G401.6 (cell line): Measurements from ENCODE around the gene PIK3R1.
"Not testable (repeated sequence)": the region's sequence is repeated elsewhere in the genome, so short reads cannot be mapped to it uniquely, and the experiment has no call there.

Experiments used
- FAIRE-seq: peaks from 2 replicates; lab custom pipeline; 2012; peaks lifted over from hg19 to GRCh38; lab: Jason Lieb, UNC

PIK3R1 gene

DNA sequence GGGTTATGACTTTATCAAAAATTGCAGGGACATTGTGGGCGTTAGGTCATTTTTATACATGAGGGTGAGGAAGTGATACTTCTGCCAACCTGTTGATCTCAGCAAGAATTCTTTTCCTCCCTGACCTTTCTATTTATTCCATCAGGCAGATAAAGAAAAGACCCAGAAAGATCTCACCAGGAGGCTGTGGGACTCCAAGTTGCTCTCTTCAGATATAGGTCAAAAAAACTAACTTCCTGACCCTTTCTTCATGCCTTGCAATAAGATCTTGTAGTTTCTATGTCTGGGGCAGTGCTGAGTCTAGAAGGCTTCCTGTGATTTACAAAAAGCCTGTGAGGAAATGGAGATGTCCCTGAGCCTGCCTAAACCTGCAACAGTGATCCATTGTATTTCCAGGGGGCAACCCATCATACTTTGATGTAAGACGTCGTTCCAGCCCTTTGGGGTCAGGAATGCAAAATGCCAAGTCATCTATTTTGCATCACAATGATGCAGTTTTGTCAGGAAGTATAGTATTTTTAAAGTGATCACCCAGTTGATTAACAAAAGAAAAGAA, 22.0 kb upstream of the PIK3R1 start:
- no peak for FAIRE-seq

DNA sequence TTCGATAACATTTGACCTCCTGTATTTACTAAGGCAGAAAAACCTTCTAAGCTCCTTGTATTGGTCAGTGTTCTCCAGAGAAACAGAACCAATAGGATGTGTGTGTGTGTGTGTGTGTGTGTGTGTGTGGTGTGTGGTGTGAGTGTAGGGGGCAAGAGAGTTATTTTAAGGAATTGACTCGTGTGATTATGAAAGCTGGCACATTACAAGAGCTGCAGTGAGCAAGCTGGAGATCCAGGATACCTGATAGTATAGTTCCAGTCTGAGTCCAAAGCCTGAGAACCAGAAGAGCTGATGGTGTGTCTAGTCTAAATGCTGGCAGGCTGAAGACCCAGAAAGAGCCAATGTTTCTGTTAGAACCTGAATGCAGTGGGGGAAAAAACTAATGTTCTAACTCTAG, 21.2 kb upstream of the PIK3R1 start:
- no peak for FAIRE-seq

DNA sequence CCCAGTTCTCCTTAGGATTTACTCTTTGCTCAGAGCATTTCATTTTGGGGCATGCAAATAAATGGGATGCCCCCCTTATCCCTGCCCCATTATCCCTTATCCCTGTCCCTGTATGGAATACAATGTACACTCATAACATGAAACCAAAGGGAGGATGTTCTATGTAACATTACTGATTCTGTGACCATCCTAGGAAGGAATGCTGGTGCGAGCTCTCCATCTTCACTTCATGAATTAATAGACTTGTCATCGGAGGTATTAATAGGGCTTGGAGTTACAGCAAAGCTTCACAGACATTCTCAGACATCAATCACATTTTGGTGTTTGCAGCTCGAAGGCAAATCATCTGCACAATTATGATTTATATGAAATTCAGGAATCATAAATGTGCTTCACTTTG, 20.4 kb upstream of the PIK3R1 start:
- no peak for FAIRE-seq

DNA sequence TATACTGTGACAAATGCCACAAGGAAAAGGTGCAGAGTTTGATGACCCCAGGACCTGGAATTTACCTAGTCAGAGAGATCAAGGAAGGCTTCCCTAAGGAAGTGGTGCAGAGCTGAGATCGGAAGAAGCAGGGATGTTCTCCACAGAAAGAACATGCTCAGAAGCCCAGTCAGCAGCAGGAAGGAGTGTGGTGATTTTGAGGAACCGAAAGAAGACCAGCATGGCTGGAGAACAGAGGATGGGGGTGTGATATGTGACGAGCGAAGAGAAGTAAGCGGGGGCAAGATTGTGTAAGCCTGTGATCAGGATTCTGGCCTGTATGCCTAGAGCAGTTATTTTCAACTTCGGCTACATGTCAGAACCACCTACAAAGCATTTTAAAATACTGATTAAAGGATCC, 18.7 kb upstream of the PIK3R1 start:
- no peak for FAIRE-seq

DNA sequence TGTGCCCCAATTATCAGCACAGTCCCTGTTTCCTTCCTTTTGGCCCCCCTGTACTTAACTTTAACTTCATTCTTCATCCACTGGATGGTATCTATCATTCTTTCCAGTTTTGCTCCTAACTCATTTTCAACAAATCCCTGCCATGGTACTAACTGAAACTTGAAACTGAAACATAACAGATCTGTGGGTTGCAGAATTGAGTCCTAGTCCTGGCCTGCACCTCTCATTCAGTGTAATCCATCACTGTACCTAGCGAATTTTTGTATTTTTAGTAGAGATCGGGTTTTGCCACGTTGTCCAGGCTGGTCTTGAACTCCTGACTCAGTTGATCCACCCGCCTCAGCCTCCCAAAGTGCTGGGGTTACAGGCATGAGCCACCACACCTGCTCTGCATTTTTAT, 15.3 kb upstream of the PIK3R1 start:
- no peak for FAIRE-seq

DNA sequence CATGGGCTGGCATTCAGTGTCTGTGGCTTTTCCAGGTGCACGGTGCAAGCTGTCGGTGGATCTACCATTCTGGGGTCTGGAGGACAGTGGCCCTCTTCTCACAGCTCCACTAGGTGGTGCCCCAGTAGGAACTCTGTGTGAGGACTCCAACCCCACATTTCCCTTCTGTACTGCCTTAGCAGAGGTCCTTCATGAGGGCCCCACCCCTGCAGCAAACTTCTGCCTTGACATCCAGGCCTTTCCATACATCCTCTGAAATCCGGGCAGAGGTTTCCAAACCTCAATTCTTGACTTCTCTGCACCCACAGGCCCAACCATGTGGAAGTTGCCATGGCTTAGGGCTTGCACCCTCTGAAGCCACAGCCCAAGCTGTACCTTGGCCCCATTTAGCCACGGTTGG, 4.9 kb upstream of the PIK3R1 start:
- not testable (repeated sequence) for FAIRE-seq

DNA sequence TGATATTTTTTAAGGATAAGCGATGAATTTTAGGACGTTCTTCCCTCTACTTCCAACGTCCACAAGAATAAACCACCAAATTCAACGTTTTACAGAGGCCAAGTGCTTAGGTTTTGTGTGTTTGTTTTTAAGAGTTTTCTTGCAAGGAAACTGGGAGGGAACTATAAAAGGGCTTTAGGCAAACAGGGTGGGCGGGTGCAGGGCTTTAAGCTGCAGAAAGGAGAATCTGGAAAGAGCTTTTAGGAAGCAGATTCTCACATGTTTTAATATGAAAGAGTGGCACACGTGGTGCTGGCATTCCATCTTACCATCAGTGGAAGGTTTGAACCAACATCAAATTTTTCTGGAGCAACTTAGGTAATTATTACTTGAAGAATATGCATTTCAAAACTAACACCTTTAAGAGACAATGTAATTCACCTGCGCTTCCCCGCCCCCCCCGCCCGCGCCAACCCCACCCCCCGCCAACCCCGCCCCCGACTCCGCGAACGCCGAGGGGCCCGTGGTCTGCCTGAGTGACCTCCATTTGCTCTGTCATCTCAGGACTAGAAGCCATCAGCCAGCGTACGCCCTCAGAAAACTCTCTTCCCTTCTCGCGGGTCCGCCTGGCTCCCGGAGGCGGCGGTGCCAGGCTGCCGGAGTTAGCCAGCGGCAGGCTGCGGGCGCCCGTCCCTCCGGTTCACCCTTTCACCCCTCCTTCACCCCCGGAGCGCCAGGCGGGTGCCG, 911 bp upstream of the PIK3R1 start:
- no peak for FAIRE-seq

DNA sequence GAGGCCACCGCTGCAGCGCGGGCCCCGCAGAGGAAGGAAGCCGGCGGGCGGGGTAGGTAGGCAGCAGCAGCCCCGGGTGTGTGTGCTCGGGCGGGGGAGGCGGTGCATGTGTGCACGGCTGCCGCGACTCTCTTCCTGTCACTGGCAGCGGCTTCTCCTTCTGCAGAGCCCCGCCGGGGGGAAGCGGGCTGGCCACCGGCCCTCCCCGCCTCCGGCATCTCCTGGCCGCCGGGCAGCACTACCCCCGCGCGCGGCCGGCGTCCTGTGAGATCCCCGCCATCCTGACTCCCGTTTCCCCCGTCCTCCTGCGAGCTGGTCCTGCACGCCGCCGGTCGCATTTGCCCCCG, 315 bp downstream of the PIK3R1 start:
- no peak for FAIRE-seq

DNA sequence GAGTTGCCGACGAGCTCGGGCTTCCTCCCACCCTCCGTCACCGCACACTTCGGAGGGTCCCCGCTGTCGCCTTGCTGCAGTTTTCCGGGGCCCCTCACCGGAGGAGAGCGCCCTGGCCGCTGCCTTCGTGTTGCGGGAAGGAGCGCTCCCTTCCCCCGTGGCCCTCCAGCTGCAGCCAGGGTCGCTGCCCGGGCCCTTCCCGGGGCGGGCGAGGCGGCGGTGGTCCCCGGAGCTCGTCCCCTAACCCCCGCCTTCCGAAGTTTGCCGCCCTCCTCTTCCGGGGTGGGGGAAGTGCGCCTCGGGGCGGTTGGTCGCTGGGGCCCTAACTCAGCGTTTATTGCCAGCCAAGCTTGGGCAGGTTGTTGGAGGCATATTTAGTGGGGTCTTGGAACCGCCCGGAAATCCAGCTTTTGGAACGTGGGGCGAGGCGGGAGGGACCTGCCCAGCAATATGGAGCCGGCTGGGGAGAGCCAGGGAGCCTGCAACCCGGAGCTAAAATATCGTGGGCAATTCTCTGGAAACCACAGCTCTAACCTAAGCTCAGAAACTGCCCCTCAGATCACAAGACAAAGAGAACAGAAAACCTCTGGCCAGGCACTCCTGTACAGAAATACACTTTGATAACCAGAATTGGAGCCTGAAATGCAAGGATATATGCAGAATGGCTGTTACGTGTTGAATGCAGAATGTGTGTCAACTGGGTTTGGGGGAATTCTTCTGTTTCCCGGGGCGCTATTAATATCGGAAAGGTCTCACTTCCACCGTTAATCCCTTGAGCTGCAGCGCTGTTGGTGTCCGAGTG, 890 bp downstream of the PIK3R1 start:
- no peak for FAIRE-seq

DNA sequence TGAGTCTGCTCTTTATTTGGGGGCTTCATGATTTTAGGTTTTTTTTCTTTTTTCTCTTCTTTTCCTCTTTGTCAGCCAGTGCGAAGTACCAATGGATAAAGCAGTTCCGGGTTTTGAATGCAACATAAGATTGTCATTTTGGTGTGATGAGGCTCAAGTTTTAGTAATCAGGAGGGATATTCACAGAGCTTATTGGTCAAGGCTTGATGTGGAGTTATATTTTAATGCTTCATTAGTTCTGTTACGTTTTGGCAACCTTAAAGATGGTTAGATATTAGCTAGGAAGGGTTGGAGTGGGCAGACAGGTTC, 1.4 kb downstream of the PIK3R1 start:
- no peak for FAIRE-seq

DNA sequence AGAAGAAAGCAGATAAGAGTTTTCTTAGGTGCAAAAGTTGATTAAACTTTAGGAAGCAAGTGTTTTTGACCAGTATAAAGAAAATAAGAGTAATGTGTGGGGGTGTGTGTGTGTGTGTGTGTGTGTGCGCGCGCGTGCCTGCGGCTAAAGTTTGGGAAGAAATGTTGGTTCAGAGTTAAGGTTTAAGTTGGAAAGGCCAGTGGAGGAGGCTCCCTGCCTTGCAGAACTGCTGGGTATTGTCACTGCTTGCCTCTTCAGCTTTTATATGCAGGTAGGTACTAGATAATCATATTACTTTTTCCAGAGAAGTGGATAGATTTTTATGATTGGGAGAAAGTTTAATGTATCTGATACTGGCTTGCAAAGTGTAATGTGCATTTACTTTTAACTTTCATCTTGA, 2.0 kb downstream of the PIK3R1 start:
- FAIRE-seq: no peak

DNA sequence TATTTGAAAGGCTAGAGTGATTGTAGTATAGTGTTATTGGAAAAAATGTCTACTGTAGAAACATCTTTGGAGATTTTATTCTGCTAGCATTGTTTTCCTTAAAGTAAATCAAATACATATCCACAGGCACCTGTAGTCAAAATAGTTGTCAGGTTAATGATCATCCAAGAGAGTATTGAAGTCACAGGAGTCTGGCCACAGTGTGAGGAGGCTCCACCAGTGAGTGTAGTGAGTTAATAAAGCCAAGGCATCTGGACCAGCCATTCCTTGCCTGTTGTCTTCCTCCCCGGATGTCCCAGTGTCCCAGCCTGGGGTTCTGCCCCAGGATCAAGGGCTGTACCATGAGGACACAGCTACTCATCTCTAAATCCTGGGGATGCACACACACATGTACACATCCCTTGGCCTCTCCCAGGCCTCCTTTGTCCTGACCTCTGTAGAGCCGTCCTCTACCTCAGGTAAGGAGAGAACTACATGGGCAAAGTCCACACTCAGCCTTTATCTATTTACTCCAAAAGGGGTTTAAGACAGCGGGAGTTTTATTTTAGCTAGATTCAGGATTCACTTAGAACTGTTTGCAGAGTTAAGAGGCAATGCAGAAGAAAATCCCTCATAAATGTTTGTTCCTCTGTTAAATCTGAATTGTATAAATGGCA, 3.7 kb downstream of the PIK3R1 start:
- FAIRE-seq: no peak

DNA sequence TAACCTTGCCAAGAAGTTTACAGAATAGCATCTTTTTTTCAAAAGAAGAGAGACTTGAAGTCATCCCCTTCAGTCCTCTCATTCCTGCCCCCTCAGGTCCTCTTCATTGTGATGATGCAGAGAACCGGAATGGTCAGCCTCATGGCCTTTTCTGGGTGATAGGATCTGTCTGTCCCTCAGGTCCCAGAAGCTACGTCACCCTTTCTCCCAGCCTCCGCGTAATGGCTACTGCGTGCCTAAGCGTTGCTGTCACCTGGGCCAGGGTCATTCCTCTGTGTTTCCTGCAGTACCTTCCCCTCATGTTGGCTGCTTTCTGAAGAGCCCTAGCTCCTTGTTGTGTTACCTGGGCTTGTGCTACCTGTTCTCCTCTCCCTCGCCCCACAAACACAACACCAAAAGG, 4.7 kb downstream of the PIK3R1 start:
- no peak for FAIRE-seq

DNA sequence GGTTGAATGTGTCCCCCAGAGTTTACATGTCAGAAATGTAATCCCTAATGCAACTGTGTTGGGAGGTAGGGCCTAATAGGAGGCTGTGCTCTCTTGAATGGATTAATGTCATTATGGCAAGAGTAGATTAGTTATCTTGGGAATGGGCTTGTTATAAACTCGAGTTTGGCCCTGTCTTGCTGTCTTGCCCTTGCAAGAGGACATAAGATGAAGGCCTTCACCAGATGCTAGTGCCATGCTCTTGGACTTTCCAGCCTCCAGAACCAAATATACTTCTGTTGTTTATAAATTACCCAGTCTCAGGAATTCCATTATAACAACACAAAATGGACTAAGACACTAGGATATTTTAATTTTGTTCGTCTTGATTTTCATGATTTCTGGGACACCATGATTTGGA, 5.4 kb downstream of the PIK3R1 start:
- no peak for FAIRE-seq

DNA sequence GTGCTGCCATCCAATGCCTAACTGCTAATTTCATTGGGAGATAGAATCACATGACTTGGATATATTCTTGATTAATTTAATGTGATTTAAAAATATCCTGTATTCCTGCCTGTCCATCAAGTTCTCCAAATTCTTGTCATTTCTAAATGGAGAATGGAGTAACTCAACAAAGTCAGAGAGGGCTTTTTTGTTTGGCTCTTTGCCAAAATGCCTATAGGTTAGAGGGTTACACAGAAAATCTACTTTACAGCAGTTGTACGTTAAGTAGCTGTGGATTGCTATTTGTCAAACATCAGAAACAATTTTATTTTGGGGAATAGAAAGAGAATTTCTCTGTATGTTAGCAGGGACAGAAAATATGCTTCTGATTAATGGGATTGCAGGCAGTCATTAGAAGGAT, 5.9 kb downstream of the PIK3R1 start:
- no peak for FAIRE-seq

DNA sequence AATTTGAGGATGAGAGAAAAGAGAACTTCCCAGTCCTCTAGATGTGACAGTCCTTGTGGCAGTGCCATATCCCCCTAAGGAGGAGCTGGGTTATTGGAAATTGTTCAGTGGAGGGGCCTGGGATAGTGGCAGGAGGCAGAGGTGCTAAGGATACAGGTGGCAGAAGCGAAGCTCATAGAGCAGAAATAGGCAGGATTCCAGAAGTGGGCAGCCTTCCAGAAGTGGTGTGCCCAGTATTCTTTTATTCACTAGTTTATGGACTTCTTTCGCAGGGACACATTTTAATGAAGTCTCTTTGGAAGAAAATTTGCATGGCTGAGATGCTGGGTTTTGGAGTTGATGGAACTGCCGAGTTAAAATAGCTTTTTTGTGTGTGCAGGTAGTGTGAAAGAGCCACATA, 6.8 kb downstream of the PIK3R1 start:
- no peak for FAIRE-seq

DNA sequence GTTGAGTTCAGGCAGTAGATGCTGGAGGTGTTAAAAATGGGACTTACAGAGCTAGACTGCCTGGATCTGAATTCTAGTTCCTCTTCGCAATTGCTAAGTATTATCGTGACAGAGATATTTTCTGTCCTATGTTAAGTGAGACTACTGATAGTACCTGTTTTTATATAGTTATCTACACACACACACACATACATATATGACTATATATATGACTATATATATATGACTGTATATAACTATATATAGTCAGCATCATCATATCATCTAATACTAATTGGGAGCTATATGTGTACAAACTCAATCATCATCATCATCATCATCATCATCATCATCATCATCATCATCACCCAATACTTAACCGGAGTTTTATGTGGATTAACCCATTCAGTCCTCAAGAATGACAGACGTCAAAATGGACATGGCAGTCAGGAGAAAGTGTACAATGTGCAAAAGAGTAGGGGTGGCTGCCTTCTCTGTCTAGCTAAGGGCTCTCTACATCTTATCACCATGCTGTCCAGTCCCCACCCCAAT, 7.3 kb downstream of the PIK3R1 start:
- FAIRE-seq: no peak

DNA sequence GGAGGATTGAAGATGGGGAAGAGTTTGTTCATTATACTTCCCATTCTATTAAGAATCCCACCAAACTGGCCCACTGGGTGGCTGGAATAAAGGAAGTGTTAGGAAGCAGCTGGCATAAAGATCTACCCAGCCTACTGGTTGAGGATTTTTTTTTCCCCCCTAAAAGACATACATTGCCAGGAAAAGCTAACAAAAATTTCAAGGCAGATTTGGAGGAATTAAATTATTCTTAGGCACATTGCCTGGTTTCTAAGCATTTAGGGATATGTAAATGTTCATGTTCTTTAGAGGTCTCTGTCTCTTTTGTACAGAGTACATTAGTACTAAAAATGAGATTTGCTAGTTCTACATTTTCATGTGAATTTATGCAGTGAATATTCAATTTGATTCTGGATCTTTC, 8.3 kb downstream of the PIK3R1 start:
- no peak for FAIRE-seq

DNA sequence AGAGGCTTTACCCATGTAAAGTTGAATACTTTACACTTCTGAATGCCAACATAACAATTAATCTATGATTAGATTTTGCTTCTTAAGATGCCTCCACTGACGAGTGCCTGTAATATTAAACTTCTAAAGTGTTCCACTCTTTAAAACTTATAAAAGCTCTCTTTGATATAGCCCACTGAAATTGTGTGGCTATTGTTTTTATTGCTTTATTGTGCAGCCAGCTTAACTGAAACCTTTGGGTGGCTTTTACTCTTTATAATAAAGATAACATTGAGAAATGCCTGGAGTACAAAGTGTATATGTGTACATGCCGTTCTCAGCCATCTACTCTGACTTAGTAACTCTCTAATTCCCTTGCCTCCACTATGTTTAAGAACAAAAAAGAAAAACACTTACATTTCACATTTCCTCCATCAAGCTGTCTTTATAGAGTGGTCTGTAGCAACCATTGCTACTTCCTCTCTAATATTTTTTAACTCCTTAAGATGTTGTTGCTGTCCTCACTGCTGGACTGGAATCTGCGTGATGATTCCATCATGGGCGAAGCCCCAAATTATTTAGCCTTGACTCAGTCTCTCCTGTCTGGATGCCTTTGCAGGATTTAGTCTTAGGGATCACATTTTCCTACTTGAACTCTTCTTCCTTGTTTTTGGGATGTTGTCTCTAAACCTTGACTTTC, 9.1 kb downstream of the PIK3R1 start:
- FAIRE-seq: no peak

DNA sequence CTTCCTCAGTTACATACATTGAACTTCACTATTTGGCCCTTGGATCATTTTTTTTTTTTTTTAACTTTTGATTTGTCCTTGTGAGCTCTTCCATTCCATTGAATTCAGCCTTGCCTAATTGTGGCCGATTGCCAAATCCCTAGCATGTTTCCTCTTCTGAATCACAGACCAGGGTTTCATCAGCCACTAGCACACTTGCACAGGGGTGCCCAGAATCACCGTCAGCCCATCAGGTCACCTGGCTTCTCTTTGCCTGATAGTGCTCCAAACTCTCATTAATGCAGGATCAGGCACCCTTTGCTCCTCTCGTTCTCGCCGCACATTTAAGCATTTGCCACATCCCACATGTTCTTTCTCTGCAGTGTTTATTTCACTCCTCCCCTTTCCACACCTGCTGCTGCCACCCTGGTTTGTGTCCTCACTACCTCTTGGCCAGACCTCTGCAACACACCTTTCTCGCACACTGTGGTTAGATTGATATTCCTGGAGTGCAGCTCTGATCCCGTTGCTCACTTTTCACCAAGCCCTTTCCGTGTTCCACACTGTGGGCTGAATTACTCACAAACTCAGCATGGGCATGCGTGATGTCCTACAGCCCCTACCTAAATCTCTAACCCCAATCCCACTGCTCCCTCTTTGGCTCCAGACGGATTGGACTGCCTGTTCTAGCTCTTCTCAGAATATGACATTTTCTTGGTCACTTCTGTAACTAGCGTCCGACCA, 9.8 kb downstream of the PIK3R1 start:
- no peak for FAIRE-seq

DNA sequence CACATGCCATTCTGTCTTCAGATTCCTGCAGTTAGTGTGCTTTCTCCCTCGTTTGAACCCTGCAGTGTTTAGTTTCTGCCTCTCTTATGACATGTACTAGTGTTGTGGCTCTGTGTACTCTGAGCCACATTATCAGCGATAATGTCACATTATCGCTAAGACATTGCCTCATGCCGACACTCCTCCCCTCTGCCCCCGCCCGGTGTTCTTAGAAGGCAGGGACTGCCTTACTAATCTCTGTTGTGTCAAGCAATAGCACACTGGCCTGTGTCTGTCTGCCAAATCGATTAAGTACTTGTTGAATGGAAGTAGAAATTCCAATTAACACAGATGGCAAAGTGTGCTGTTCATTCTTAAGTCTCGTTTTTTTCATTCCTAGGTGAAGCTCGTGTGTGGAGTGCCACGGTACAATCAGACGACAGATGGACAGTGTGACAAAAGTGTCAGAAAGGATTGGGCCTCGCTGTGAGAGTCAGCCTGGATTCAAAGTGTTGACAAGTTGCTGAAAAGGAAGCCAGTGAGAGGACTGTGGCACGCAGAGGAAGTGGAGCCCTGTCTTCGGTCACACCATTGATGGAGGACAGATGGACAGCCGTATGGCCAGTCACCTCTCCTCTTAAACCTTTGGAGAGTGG, 10.5 kb downstream of the PIK3R1 start:
- no peak for FAIRE-seq
